Neural cell (in vitro differentiated cells): ENCODE data around the gene BCL11B.

ENCODE experiments used
- EZH2 ChIP-seq: fragments of 200-600, 300-800 bp; shearing (Covaris generic), sonication (generic); IDR thresholded peaks from 2 replicates; pipeline ENCODE4 v1.6.1; 2014; ENCODE audit warnings: antibody characterized with exemption, low read length, borderline replicate concordance, mild to moderate bottlenecking; ENCODE audit not compliant: insufficient read depth, poor library complexity, severe bottlenecking
- TAF1 ChIP-seq: IDR thresholded peaks from 2 replicates; pipeline ENCODE4 v1.6.1; 2012; ENCODE audit warnings: low read depth
- TF ChIP-seq, protein P1 (sequence below): fragments of 450-650 bp; IDR thresholded peaks from 2 replicates; pipeline ENCODE4 v1.5.1; 2014; ENCODE audit warnings: antibody characterized with exemption, mild to moderate bottlenecking, moderate library complexity; ENCODE audit not compliant: poor library complexity, severe bottlenecking

DNA sequence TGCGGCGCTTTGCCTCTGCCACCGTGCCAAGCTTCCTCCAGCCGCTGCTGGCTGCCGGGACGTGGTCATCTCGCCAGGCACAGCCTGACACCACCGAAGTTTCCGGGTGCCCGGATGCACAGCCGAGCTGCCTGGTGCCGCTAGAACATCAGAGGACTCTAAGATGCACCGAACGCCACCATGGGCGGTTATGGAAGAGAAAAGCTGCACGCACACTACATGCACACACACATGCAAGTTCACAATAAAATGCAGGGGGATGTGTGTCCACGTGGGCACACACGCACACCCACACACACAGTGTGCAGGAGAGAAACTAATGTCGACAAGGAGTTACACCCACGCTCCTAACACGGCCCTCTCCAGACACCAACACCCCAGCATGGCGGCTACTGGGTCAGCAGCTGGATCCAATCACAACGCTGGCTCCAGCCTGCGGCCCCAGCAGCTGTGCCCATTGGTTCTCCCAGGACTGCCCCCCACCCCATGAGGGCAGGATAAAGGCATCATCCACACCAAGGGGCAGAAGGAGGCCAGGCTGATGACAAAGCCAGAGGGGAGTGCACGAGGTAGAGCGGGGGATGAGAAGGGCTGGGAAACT, 82.7 kb downstream of the BCL11B start:
- TF ChIP-seq EZH2: no peak
- TF ChIP-seq, protein P1, sequence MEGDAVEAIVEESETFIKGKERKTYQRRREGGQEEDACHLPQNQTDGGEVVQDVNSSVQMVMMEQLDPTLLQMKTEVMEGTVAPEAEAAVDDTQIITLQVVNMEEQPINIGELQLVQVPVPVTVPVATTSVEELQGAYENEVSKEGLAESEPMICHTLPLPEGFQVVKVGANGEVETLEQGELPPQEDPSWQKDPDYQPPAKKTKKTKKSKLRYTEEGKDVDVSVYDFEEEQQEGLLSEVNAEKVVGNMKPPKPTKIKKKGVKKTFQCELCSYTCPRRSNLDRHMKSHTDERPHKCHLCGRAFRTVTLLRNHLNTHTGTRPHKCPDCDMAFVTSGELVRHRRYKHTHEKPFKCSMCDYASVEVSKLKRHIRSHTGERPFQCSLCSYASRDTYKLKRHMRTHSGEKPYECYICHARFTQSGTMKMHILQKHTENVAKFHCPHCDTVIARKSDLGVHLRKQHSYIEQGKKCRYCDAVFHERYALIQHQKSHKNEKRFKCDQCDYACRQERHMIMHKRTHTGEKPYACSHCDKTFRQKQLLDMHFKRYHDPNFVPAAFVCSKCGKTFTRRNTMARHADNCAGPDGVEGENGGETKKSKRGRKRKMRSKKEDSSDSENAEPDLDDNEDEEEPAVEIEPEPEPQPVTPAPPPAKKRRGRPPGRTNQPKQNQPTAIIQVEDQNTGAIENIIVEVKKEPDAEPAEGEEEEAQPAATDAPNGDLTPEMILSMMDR: no peak
- TF ChIP-seq TAF1: no peak
